Stimulated activated CD4-positive, alpha-beta T cell treated with anti-CD3 and anti-CD28 coated beads, Interleukin-1b, Interleukin-23, amount 100 ng/mL, for 48 hours (primary cell): Measurements from ENCODE around the gene RASD1.
"Not testable (repeated sequence)": the region's sequence is repeated elsewhere in the genome, so short reads cannot be mapped to it uniquely, and the experiment has no call there.

ENCODE experiments used
- DNase-seq: peaks from one replicate; pipeline ENCODE4 v3.0.0-alpha.2; 2020

The RASD1 gene

GRCh38 chr17:17467720-17468119 is 28.5 kb downstream of the RASD1 start:
- no peak for DNase-seq

GRCh38 chr17:17467016-17467415 is 29.2 kb downstream of the RASD1 start:
- no peak for DNase-seq

GRCh38 chr17:17466511-17466910 is 29.7 kb downstream of the RASD1 start:
- no peak for DNase-seq

GRCh38 chr17:17465878-17466277 is 30.3 kb downstream of the RASD1 start:
- not testable (repeated sequence) for DNase-seq

GRCh38 chr17:17463821-17464220 is 32.4 kb downstream of the RASD1 start:
- no peak for DNase-seq

GRCh38 chr17:17462048-17462824 is 34.0 kb downstream of the RASD1 start:
- DNase-seq = no peak

GRCh38 chr17:17460038-17460437 is 36.2 kb downstream of the RASD1 start:
- DNase-seq = no peak

- no peak for DNase-seq
Observed at GRCh38 chr17:17457680-17458079, 38.5 kb downstream of the RASD1 start.

- DNase-seq = no peak
Observed at GRCh38 chr17:17456251-17456650, 39.9 kb downstream of the RASD1 start.

GRCh38 chr17:17455173-17455572 is 41.0 kb downstream of the RASD1 start:
- DNase-seq = no peak

GRCh38 chr17:17454700-17455099 is 41.5 kb downstream of the RASD1 start:
- not testable (repeated sequence) for DNase-seq

GRCh38 chr17:17454276-17454675 is 41.9 kb downstream of the RASD1 start:
- no peak for DNase-seq

GRCh38 chr17:17453088-17453487 is 43.1 kb downstream of the RASD1 start:
- no peak for DNase-seq

GRCh38 chr17:17448723-17449122 is 47.5 kb downstream of the RASD1 start:
- no peak for DNase-seq

- DNase-seq = no peak
Observed at GRCh38 chr17:17448076-17448475, 48.1 kb downstream of the RASD1 start.

- DNase-seq = no peak
Observed at GRCh38 chr17:17447264-17447663, 48.9 kb downstream of the RASD1 start.

- DNase-seq = no peak
Observed at GRCh38 chr17:17446666-17447155, 49.5 kb downstream of the RASD1 start.

- no peak for DNase-seq
Observed at GRCh38 chr17:17445925-17446665, 50.1 kb downstream of the RASD1 start.

GRCh38 chr17:17445296-17445924 is 50.8 kb downstream of the RASD1 start:
- DNase-seq = no peak
